AG08396 (cell line): ENCODE data around the gene OR2S2.
"Not testable (repeated sequence)": the region's sequence is repeated elsewhere in the genome, so short reads cannot be mapped to it uniquely, and the experiment has no call there.

Source experiments
- DNase-seq: peaks from one replicate; pipeline ENCODE4 v3.0.0; 2012; ENCODE audit warnings: low spot score, mixed read lengths

OR2S2 gene, protein sequence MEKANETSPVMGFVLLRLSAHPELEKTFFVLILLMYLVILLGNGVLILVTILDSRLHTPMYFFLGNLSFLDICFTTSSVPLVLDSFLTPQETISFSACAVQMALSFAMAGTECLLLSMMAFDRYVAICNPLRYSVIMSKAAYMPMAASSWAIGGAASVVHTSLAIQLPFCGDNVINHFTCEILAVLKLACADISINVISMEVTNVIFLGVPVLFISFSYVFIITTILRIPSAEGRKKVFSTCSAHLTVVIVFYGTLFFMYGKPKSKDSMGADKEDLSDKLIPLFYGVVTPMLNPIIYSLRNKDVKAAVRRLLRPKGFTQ

DNA sequence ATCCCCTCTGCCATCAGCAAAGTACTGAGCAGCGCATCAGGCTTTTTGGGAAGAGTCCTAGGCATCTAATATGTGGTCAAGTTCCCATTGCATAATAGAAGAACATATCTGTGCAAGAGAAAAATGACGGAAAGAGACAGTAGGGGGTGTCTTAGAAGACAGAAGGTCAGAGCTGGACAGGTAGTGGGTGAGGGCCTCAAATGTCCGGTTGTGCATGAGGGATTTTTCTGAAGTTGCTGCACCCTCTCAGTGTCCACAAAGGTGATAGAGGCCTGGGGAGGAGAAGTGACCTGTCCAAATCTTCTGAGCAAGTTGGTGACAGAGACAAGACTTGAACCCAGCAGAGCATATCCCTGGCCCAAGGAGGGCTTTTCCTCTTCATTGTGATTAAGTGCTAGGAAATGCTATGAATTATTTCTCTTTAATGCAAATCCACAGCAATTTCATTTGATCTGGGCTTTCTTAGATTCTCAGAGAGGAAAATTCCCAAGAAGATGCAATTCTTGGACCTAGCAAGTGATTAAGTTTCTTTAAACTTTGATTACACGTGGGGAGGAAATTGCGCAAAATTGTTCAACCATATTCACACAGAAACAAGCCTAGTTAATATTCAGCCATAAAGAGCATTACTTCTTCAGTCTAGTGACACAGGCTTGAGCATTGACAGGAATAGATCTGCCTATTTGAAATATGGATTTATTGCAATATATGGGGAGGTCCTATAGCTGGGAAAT is at the start of gene OR2S2:
Gene OR2S2, minus strand, starts transcription at position 51 of the 734 bp plus-strand sequence. CDS start 56 bp downstream, outside the sequence.
- no peak for DNase-seq

DNA sequence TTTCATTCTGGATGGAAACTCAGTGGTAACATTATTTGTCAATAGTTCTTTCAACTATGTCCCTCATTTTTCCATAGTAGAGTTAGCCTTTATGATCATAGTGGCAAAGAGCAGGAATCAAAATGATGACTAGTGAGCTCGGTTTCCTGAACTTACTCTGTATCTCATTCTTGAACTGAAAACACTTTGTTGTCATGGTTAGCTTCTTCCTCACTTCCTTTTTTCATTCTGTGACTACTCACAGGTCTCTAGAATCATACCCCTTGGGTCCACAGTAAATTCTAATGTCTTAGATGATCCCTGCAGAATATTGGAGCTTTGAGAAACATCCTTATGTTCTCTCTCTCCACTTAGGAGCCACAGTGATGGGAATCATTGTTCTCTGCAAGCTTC is 49.4 kb upstream of the OR2S2 start:
- no peak for DNase-seq

DNA sequence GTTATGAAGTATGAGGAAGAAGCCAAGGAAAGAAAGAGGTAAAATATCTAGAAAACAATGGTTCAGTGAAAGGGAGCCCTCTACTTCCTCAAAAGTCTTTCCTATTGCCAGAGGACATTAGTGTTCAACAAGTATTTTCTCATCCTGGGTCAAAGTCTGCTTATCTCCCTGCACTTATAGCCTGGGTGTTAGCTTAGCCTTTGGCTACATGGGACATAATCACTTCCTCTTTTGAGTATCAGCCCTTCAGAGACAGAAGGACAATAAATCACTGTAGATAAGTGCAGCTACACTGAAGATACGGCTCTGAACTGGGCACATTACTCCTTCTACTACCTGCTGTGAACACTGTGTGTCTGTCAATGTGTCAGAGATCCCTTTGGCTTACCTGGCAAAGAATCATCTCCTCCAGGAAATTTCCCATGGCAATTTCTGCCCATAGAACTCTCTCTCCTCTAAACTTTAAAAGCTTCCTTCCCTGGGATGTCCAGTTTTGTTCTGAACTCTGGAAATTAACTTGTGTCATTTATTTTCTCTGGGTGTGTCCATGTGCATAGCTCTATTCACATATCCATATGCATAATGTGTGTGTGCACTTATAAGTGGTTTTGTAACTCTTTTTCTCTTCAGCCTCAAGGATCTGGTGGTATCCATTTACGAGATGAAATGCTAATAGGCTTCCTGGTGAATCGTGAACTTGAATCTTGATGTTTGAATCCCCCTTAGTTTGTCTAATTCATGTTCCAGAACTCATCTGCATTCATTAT is 48.8 kb upstream of the OR2S2 start:
- no peak for DNase-seq

DNA sequence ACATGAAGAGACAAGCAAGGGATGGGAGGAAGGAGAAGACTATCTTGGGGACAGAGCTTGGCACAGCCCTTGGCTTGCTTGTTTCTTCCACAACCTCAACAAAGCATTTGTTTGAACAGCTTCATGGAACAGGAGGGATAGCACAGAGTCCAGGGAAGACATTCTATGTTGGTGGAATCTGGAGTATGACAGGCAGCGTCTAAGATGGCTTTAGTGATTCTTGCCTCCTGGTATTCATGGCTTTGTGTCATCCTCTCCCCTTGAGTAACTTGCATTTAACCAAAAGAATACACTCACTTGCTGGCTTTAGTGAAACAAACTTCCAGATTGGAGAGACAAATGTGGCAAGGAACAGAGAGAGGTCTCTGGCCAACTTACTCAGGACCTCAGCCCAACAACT is 47.9 kb upstream of the OR2S2 start:
- DNase-seq = no peak

DNA sequence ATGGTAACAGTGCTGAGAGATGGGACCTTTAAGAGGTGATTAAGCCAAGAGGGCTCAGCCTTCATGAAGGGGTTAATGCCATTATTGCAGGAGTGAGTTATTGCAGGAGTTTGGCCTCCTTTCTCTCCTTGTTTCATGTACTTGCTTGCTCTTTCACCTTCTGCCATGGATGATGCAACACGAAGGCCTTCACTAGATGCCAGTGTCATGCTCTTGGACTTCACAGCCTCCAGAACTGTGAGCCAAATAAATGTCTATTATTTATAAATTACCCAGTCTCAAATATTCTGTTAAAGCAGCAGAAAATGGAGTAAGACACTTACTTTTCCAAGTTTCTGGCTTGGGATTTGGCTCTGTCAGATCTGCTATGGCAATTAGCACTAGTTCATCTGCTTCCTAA is 40.4 kb upstream of the OR2S2 start:
- DNase-seq = no peak

DNA sequence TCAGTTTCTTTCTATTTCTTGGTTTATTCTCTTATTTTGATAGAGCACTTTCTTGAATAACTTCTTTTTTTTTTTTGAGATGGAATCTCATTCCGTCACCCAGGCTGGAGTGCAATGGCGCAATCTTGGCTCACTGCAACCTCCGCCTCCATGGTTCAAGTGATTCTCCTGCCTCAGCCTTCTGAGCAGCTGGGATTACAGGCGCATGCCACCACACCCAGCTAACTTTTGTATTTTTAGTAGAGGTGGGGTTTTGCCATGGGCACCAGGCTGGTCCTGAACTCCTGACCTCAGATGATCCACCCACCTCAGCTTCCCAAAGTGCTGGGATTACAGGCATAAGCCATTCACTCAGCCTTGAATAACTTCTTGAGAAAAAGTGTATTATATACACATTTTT is 39.1 kb upstream of the OR2S2 start:
- not testable (repeated sequence) for DNase-seq

DNA sequence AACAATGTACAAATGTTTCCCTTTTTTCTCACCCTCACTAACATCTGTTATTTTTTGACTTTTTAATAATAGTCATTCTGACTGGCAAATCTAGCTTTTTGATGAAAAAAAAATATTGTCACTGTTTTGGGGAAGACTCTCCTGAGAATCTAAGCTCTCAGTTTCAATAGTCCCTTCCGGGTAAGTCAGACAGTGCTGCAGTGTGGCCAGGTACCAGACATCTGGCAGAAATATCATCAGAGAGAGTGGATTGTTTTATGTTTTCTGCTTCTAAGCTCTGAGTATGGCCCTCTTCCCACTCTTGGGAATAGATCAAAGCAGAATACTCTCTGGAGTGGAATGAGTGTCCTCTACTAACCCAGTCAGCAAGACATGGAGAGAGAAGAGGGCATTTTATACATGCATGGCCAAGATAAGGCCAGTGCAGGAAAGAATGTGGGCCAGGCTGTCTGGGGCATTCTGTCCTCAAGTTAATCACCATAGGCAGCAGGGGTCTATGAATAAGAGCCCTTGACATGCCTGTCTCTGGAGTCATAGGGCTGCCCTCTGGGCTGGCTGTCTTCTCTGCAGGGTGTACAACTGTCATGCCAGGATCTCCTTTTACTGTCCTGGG is 38.5 kb upstream of the OR2S2 start:
- DNase-seq = peak; percentile 18

DNA sequence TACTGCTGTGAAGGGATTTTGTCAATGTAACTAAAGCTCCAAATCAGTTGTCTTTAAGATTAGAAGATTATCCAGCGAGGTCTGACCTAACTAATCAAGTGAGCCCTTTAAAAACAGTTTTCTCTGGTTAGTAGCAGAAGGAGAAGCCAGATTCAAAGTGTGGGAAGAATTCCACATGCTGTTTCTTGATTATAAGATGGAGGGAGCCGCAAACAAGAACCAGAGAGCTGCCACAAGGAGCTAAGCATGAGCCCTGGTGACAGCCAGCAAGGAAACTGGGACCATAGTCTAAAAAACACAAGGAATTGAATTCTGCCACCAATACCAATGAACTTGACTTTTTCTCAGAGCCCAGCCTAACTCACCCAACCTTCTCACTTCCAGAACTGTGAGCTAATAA is 37.0 kb upstream of the OR2S2 start:
- DNase-seq = no peak

DNA sequence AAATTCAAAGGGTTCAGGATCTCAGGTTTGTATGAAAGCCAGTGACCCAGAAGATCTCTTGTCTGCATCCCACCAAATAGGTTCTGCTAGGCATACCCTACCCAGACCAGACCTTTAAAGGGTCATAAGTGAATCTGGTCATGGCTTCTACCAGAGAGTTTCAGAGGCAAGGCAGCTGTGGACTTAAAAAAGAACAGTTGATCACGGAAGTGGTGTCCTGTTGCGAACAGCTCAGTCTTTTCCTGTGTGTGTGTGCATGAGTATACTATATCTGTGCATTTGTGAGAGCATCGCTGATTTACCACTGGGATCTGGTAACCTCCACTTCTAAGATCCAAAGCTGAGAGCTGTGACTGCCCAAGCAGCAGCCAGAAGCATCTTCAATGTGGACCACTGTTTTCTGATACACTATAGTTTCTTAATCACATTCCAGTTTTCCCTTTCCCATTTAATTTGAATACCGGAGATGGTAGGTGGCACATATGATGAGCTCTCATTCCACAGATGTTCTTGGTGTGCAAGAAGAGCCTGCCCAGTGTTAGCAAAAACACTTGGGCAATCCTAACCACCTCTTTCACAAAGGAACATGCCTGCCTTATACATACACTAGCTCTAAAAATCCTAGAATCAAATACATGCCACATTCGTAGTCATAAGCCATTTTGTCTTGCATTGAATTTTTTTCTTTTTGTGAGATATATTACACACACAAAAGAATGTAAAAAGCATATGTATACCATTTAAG is 36.2 kb upstream of the OR2S2 start:
- no peak for DNase-seq

DNA sequence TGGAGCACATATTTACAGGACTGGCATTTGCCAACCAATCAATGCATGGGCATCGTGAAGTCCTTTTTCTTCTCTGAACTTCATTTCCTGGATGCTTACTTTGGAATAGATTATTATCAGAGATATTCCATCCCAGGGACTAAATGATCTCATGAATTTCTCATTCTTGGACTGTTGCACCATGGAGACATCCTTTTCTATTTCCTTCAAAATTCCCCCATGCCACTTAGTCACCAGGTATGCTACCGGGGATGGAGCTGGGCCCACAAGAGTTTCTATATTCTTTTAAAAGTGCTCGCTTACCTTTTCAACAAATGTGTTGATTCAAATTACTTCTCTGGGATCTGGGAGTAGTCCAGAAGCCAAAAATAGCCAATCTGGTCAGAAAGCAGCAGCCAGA is 35.2 kb upstream of the OR2S2 start:
- DNase-seq = not testable (repeated sequence)

DNA sequence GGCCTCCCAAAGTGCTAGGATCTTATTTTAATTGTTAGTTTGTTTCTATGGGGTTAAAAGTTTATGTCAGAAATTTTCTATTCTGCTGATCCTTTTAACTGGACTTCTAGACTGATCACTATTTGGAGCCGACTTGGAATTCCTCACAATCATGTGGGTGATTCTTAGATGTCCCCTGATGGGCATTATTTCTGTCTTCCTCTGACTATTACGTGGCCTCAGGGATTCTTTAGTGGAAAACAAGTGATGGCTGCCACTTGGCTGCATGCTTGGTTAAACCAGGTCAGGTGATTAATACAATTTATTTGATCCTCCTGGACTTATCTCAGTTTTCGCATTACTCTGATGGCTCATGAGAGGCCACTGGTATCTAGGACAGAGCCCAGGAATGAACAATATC is 32.2 kb upstream of the OR2S2 start:
- DNase-seq = no peak

DNA sequence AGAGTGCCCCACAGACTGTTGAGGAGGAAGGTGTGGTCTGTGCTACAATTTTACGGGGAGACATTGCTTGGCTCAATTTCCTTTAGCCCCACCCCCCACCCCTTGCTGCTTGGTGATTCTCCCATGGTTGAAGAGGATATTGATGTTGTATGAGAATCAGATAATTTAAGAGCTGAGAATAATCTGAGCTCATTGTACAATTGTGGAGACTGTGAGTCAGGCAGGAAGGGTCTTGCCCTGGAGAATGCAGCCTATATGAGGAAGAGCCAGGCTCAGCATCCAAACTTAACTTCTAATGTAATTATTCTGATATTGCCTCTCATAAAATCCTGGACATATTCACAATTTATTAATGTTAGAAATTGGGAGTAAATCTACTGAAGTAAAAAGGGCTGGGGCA is 26.1 kb upstream of the OR2S2 start:
- DNase-seq = no peak

DNA sequence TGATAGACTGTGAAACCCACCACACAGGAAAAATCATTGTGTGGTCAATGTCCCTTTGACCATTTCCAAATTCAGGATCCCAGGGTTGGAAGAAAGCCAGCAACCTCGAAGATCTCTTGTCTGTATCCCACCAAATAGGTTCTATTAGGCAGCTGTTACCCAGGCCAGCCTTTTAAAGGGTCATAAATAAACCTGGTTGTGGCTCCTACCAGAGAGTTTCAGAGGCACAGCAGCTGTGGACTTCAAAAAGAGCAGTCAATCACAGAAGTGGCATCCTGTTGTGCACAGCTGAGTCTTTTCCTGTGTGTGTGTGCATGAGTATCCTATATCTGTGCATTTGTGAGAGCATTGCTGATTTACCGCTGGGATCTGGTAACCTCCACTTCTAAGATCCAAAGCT is 23.7 kb upstream of the OR2S2 start:
- DNase-seq = no peak

DNA sequence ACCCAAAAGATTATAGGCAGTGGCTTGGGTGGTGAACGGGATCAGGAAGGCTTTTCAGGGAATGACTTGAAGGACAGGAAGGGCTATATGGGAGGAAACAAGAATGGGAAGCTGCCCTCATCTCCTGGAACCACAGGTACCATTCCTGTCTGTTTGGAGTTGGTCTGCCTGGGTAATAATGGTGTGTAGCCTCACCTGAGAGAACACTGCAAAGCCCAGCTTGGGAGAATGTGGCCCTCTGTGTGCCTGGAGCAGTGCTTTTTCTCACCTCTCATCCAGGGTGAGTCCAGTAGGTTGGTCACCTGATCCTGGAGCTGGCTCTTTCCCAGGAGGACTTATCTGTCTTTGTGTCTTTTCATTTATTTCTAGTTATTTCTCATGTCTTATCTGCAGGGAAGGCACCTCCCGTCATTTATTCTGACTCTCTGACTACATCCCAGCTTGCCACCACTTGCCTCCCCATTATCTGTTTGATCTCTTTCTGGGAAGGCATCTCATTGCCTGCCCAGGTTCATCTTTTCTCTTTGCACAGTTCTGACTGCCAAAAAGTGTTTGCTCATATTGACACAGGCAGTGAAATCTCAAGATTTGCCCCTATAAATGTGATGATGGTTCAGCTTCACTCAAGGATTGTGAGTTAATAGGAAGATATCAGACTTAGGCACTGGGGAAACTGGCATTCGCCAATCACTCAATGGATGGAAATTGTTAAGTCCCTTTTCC is 22.5 kb upstream of the OR2S2 start:
- no peak for DNase-seq

DNA sequence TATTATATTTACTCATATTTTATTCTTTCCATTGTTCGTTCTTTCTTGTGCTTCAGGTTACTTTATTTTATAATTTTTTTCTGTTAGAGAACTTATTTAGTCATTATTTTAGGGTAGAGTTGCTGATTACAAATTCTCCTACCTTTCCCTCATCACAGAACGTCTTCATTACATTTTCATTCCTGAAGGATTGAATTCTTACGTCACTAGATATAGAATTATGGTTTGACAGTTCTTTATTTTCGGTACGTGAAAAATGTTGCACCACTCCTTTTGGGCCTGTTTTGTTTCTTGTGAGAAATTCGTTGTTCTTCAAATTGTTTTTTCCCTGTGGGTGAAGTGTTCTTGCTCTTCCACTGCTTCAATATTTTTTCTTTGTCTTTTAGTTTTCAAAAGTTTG is 20.8 kb upstream of the OR2S2 start:
- DNase-seq = no peak

DNA sequence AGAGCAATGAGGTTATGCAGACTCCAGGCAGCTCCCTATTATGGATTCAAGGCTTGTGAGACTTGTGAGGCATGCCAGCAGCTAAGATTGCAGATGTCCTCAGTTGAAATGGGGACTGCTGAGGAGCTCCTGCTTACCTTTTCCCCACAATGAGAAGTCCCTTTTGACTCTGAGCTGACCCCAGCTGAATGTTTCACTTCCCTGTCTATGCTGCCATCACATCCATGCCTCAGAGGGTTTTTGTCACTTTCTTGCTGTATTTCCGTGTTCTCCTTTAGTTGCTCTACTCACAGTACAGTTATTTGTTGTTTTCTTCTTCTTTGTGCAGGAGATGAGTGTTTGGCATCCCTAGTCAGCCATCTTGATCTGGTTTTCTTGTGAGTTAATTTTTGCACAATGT is 18.8 kb upstream of the OR2S2 start:
- DNase-seq = no peak

DNA sequence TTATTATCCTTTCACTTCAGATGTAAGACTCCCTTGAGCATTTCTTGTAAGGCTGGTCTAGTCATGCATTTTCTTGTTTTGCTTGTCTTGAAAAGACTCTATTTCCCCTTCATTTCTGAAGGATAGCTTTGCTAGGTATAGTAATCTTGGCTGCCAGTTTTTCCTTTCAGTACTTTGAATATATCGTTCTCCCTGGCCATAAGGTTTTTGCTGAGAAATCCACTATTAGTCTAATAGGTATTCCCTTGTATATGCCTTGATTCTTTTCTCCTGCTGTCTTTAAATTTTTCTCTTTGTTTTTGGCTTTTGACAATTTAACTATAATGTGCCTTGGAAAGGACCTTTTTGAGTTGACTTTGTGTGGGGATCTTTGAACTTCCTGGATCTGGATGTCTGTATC is 16.8 kb upstream of the OR2S2 start:
- DNase-seq = no peak

DNA sequence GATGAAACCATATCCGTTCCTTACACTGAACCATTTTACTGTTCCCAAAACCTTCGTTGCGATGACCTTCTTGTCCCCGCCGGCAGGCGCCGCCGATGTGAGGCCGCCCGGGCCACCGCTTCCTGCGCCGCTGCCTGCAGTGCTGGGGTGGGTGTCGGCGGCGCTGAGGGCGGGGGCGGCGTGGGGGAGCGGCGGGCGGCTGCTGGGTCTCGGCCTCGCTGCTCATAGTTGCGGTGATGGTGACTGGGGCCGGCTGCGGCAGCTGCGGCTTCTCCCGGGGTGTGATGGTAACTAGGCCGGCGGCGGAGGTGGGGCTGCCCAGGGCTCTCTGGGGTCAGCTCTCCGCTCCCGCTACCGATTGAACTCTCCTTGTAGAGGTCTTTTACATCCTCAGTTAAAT is 14.1 kb upstream of the OR2S2 start:
- DNase-seq = no peak

DNA sequence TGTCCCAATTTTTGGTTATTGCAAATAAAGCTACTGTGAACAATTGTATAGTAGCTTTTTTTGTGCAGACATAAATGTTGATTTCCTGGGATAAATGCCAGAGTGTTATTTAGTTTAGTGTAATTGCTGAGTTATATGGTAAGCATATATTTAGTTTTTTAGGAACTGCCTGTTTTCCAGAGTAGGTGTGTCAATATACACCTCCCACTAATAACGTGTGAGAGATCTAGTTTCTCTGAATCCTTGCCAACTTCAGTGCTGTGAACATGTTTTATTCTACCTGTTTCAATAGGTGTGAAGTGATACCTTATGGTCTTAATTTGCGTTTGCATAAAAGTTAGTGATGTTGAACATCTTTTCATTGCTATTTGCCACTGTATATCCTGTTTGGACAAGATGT is 9.1 kb upstream of the OR2S2 start:
- DNase-seq = no peak

DNA sequence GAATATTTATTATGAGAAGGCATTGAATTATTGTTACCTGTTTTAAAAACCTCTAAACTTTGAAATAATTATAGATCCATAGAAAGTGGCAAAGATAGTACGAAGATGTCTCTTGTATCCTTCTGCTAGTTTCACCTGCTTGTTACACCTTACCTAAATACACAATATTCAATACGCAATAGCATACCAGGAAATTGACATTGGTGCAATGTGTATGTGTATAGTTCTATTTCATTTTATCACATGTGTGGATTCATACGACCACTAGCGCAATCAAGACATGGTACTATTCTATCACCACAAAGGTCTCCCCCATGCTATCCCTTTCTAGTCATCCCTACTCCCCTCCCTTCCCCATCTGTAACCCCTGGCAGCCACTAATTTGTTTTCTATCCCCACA is 8.5 kb upstream of the OR2S2 start:
- no peak for DNase-seq

DNA sequence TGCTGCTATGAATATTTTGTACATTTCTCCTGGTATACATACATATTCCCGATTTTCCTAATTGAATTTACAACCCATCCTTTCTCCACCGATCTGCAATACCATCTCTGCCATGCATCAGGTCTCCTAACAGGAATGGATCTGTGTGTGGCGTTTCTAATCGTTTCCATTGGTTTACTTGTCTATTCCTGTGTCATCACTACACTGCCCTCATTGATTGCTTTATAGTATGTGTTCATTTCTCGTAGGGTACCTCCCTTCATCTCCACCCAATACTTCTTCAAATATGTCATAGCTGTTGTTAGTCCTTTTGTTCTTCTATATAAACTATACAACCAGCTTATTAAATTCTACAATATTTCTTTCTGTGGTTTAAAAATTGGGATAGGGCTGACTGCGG is 7.1 kb upstream of the OR2S2 start:
- DNase-seq = no peak
